Daoy (cell line): ENCODE data around the gene HTR1D. TPM values are rescaled to one million over a fixed set of nuclear protein-coding genes. Genes with fewer than 3 reads are reported as not detected.
"Not testable (repeated sequence)": the region's sequence is repeated elsewhere in the genome, so short reads cannot be mapped to it uniquely, and the experiment has no call there.

ENCODE experiments used
- DNase-seq: peaks from one replicate; pipeline ENCODE4 v3.0.0-alpha.2; 2015; ENCODE audit warnings: low read depth
- total RNA-seq: library from RNA; depleted of rRNA; stranded (reverse); fragments of >200 nt; shearing (Covaris generic); gene quantifications from 2 replicates; pipeline ENCODE4 v1.2.3, GENCODE V29; 2014

The HTR1D gene
- total RNA-seq, 1 experiment from 2014 or later: 5.0 TPM

DNA sequence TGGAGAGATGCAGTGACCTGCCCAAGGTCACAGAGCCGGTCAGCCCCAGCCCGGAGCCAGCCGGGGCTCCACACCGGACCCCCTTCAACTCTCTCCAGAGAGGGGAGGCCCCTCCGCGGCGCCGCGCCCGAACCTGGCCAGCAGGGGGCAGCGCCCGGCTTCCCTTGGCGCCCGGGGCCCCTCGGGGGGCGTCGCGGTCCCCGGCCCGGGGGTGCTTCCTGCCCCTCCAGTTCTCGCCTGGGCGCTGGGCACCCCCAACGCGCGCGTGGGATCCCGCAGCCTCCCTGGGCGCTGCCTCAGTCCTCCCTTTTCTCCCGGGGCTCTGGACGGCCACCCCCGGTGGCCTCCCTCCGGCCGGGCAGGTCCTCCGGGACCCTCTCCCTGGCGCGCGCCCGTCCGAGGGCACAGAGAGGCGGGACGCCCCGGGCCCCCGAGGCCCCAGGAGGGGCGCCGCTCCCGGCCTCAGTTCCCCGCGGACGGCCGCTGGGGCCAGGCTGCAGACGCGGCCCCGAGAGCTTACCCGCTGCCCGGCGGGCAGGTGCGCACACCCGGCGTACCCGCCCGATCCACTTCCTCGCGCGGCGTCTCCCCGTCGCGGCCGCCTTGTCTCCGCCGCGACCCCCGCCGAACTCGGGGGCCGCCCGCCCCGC, 406 bp downstream of the HTR1D start:
- peak; percentile 55 for DNase-seq

- peak; percentile 36 for DNase-seq
Measured at GRCh38 chr1:23215751-23216449, 1.4 kb downstream of the HTR1D start.

GRCh38 chr1:23215291-23215690, 2.0 kb downstream of the HTR1D start:
- no peak for DNase-seq

DNA sequence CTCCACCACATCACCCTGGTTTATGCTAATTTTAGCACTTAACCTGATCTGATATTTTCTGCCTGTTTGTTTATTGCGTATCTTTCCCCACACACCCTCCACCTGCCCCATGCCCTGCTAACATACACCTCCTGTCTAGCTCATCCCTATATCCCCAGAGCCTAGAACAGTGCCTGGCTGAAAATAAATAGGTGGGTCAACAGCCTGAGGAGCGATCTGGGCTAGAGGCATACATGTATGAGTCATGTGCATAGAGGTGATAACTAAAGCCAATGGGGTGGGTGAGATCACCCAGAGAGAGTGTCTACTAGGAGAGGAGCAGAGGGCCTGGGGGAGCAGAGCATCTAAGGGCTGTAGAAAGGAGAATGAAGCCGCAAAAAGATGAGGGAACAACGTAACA, 2.7 kb downstream of the HTR1D start:
- peak; percentile 62 for DNase-seq

GRCh38 chr1:23211955-23212354, 5.3 kb downstream of the HTR1D start:
- DNase-seq: no peak

DNA sequence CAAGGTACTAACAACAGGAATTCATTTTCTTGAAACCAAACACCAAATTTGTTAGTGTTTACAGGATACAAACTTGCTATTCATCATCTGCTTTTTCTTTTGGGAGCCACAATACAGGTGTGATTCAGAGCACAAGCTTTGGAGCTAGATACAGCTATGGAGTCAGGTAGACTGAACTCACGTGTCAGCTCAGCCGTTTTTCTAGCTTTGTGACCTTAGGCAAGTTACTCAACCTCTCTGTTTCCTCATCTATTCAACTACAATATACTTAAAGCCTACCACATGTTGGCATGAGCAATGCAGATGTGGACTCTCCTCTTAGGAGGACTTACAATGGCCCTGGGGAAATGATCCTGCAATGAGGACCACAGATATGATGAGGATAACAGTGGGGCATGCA, 6.3 kb downstream of the HTR1D start:
- DNase-seq: no peak

GRCh38 chr1:23210351-23210785, 6.9 kb downstream of the HTR1D start:
- DNase-seq: peak; percentile 55

- no peak for DNase-seq
Measured at GRCh38 chr1:23209770-23210169, 7.5 kb downstream of the HTR1D start.

DNA sequence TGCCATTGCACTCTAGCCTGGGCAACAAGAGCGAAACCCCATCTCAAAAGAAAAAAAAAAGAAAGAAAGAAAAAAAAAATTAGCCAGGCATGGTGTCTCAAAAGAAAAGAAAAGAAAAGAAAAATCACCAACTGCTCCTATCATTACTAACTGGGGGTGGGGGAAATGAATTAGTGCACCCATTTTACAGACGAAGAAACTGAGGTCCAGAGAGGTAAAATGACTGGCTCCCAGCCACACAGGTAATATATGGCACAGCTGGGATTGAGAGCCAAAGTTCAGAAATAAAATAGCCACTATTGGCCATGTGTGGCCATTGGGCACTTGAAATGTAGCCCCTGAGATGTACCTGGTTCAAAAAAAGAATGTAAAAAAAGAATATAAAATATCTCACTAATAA, 8.8 kb downstream of the HTR1D start:
- DNase-seq: no peak

DNA sequence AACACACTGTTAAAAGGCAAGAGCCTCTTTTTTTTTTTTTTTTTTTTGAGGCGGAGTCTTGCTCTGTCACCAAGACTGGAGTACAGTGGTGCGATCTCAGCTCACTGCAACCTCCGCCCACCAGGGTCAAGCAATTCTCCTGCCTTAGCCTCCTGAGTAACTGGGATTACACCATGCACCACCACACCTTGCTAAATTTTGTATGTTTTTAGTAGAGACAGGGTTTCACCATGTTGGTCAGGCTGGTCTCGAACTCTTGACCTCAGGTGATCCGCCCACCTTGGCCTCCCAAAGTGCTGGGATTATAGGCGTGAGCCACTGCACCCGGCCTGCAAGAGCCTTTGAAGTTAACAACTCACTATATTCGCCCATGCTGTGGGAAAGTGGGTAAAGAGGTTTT, 9.6 kb downstream of the HTR1D start:
- not testable (repeated sequence) for DNase-seq

GRCh38 chr1:23202263-23202749, 15.0 kb downstream of the HTR1D start:
- peak; percentile 61 for DNase-seq

DNA sequence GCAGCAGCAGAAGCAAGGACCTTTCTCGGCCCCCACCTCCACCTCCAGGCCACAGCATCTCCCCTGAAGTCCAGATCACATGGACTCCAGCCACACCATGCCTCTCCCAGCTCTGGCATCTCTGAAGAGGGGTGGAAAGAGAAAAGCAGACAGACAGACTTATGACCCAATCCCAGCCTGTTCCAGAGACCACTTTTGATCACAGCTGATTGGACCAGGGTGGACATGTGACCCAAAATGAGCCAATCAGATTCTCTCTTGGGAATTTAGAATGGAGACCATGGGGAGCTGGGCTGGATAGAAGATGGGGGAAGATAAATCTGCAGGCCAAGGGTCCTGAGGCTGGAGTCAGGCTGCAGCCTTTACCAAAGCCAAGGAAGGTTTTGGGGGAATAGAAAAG, 16.4 kb downstream of the HTR1D start:
- no peak for DNase-seq

DNA sequence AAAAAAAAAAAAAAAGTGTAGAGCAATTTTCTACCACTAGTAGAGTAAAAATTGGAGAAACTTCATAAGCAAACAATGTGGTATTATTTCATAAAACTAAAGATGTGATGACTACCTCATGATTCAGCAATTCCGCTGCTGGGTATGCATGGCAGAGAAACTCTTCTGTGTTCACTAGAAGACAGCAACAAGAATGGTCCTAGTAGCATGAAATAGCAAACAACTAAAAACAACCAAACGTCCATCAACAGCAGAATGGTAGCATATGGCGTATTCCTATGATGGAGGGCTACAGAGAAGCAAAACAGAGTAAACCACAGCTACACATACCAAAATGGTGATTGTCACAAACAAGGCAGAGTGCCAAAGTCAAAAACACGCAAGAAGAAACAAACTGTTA, 18.9 kb downstream of the HTR1D start:
- peak; percentile 83 for DNase-seq

- DNase-seq: peak; percentile 99
Measured at GRCh38 chr1:23196627-23197328, 20.5 kb downstream of the HTR1D start.

GRCh38 chr1:23194119-23194984, 22.9 kb downstream of the HTR1D start:
- peak; percentile 96 for DNase-seq

DNA sequence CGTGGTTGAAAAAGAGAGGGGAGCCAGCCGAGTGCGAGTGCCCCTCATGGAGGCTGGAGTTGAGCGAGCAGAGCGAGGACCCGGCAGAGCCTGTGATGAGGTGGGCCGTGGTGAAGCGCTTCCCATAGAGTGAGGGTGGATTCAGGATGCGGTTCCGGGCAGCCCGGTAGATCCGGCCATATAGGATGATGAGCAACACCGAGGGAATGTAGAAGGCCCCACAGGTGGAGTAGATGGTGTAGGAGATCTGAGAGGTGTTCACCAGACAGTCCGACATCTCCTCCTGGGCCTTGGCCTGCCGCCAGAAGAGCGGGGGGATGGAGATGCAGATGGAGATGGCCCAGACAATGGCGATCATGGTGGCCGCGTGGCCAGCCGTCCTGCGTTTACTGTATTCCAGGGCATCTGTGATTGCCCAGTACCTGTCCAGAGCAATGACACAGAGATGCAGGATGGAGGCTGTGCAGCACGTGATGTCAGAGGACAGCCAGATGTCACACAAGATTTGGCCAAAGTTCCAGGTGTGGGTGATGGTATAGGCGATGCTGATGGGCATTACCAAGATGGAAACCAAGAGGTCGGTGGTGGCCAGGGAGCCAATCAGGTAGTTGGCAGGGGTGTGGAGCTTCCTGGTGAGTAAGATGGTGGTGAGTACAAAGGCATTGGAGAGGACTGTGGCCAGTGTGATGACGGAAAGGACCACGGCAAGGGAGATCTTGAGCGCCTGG, 23.7 kb downstream of the HTR1D start:
- DNase-seq: no peak

GRCh38 chr1:23191199-23191598, 26.1 kb downstream of the HTR1D start:
- no peak for DNase-seq

- peak; percentile 98 for DNase-seq
Measured at GRCh38 chr1:23188936-23189452, 28.3 kb downstream of the HTR1D start.

DNA sequence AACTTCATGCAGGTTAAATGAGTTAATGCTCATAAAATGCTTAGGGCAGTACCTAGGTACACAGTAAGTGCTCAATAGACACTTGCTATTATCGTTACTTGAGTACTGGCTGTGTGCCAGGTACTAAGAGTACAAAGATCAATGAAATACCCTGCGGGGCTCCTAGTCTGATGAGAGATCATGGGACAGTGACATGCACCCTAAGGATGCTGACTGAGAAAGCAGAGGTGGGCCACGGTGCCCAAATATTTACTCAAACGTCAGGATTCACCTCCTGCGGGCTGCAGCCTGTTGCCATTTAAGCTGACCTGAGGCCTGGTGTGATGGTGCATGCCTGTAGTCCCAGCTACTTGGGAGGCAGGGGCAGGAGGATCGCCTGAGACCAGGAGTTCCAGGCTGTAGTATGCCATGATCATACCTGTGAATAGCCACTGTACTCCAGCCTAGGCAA, 28.8 kb downstream of the HTR1D start:
- DNase-seq: no peak

GRCh38 chr1:23187637-23188036, 29.7 kb downstream of the HTR1D start:
- DNase-seq: no peak

GRCh38 chr1:23185381-23185780, 31.9 kb downstream of the HTR1D start:
- DNase-seq: no peak
